HepG2 (cell line): Measurements from ENCODE around the gene TOMM20. TPM values are rescaled to one million over a fixed set of nuclear protein-coding genes. Genes with fewer than 3 reads are reported as not detected.

Source experiments
- EP300 ChIP-seq, 3 experiments: sonication (generic) in 1 of 3; formaldehyde crosslinking in 1 of 3; IDR thresholded peaks; 2 replicates each; pipeline versions ENCODE4 v1.5.1 to v1.6.1; 2011 to 2020; ENCODE audit warnings: low read depth in 2 of 3, low read length in 2 of 3, borderline replicate concordance in 1 of 3, improper control_type of control experiment in 1 of 3, mild to moderate bottlenecking in 1 of 3, missing genetic modification reagents in 1 of 3, moderate library complexity in 1 of 3
- HOMEZ ChIP-seq: IDR thresholded peaks from 2 replicates; pipeline ENCODE4 v1.6.1; 2016; ENCODE audit warnings: low read depth
- KIAA2018 ChIP-seq: sonication (generic); formaldehyde crosslinking; IDR thresholded peaks from 2 replicates; pipeline ENCODE4 v1.5.0; 2020; ENCODE audit warnings: mild to moderate bottlenecking, missing genetic modification reagents, borderline replicate concordance
- MED13 ChIP-seq: sonication (generic); formaldehyde crosslinking; IDR thresholded peaks from 2 replicates; pipeline ENCODE4 v1.5.0; 2020; ENCODE audit warnings: missing genetic modification reagents
- PITX1 ChIP-seq: sonication (generic); formaldehyde crosslinking; IDR thresholded peaks from 2 replicates; pipeline ENCODE4 v1.5.1; 2020; ENCODE audit warnings: mild to moderate bottlenecking, missing genetic modification reagents
- REXO4 ChIP-seq: sonication (generic); formaldehyde crosslinking; IDR thresholded peaks from 2 replicates; pipeline ENCODE4 v1.8.0; 2022; ENCODE audit warnings: missing genetic modification reagents, mild to moderate bottlenecking, borderline replicate concordance
- RORA ChIP-seq: sonication (generic); formaldehyde crosslinking; IDR thresholded peaks from 2 replicates; pipeline ENCODE4 v1.5.0; 2020; ENCODE audit warnings: mild to moderate bottlenecking, missing genetic modification reagents, moderate library complexity
- SP4 ChIP-seq: sonication (generic); formaldehyde crosslinking; IDR thresholded peaks from 2 replicates; pipeline ENCODE4 v1.8.1; 2023; ENCODE audit warnings: mild to moderate bottlenecking, missing genetic modification reagents
- TFDP1 ChIP-seq: IDR thresholded peaks from 2 replicates; pipeline ENCODE4 v1.6.1; 2016; ENCODE audit warnings: missing compliant biosample characterization, missing genetic modification reagents, borderline replicate concordance
- TGIF2 ChIP-seq: IDR thresholded peaks from 2 replicates; pipeline ENCODE4 v1.6.1; 2016; ENCODE audit warnings: control low read depth, missing compliant biosample characterization
- ZFP37 ChIP-seq: sonication (generic); formaldehyde crosslinking; IDR thresholded peaks from 2 replicates; pipeline ENCODE4 v1.4.0; 2020; ENCODE audit warnings: missing genetic modification reagents, borderline replicate concordance
- ZNF136 ChIP-seq: sonication (generic); formaldehyde crosslinking; IDR thresholded peaks from 2 replicates; pipeline ENCODE4 v1.8.1; 2022; ENCODE audit warnings: low read depth, mild to moderate bottlenecking, moderate library complexity, missing genetic modification reagents
- ZNF143 ChIP-seq: sonication (generic); formaldehyde crosslinking; IDR thresholded peaks from 2 replicates; pipeline ENCODE4 v1.4.0; 2020; ENCODE audit warnings: missing genetic modification reagents
- ZNF253 ChIP-seq: sonication (generic); formaldehyde crosslinking; IDR thresholded peaks from 2 replicates; pipeline ENCODE4 v1.8.0; 2022; ENCODE audit warnings: mild to moderate bottlenecking, missing genetic modification reagents, borderline replicate concordance
- ZNF768 ChIP-seq: sonication (generic); formaldehyde crosslinking; IDR thresholded peaks from 2 replicates; pipeline ENCODE4 v1.4.0; 2020; ENCODE audit warnings: missing genetic modification reagents
- ZNF776 ChIP-seq: sonication (generic); formaldehyde crosslinking; IDR thresholded peaks from 2 replicates; pipeline ENCODE4 v1.4.0; 2020; ENCODE audit warnings: mild to moderate bottlenecking, missing genetic modification reagents
- ZNF777 ChIP-seq: sonication (generic); formaldehyde crosslinking; IDR thresholded peaks from 2 replicates; pipeline ENCODE4 v1.4.0; 2020; ENCODE audit warnings: missing genetic modification reagents
- polyA plus RNA-seq, 8 experiments: library from polyadenylated mRNA; depleted of rRNA in 3 of 8; stranded (reverse) in 7 of 8; unstranded in 1 of 8; fragments of >200 nt; fragmentation: Illumina TruSeq in 4 of 8; extraction: Trizol in 4 of 8; gene quantifications; 2 replicates each; pipeline versions ENCODE4 v1.2.1 to v1.2.3, GENCODE V29; 2011 to 2016; ENCODE audit warnings: low read depth in 4 of 8, missing spikeins in 1 of 8, mixed read lengths in 1 of 8; ENCODE audit not compliant: insufficient read depth in 1 of 8
- total RNA-seq, 5 experiments: library from RNA; depleted of rRNA; stranded (reverse); fragments of >200 nt; fragmentation: Illumina TruSeq; extraction: Trizol; gene quantifications; 2 replicates each; pipeline ENCODE4 v1.2.3, GENCODE V29; 2016; ENCODE audit warnings: low read depth in 1 of 5

Gene TOMM20
- total and polyA plus RNA-seq, 2 of the 13 experiments (the other 11 are each of a cell fraction or from before 2014, with no cell fraction given), result 153 to 376 TPM

- TF ChIP-seq KIAA2018 (CRISPR knock-in tag) (no peak), REXO4 (CRISPR knock-in tag) (peak; percentile 81; the same call in 1 of the 2 replicates), EP300 (IDR thresholded peaks at IDR 0.05; ENCODE audit: low read depth in 2 of 2, low read length in 2 of 2) (peak; percentile 60 to 91), EP300 (CRISPR knock-in tag; IDR thresholded peaks at IDR 0.05; ENCODE audit: borderline replicate concordance) (peak; percentile 88), SP4 (CRISPR knock-in tag) (peak; percentile 52; the same call in 1 of the 2 replicates), ZNF143 (CRISPR knock-in tag) (0 out of 2 replicates have a peak, but pooled peaks have one; percentile 23), HOMEZ (CRISPR knock-in tag) (peak; percentile 56), ZNF136 (CRISPR knock-in tag) (no peak), ZNF768 (peak; percentile 93), TGIF2 (CRISPR knock-in tag) (peak; percentile 76; the same call in 1 of the 2 replicates), MED13 (CRISPR knock-in tag) (peak; percentile 46; the same call in 1 of the 2 replicates), PITX1 (peak; percentile 66; the same call in 1 of the 2 replicates), TFDP1 (CRISPR knock-in tag) (peak; percentile 73; the same call in 1 of the 2 replicates), ZNF776 (CRISPR knock-in tag) (peak; percentile 86; the same call in 1 of the 2 replicates), ZNF253 (CRISPR knock-in tag) (peak; percentile 85; the same call in 1 of the 2 replicates), RORA (CRISPR knock-in tag) (no peak), ZNF777 (CRISPR knock-in tag) (peak; percentile 42; the same call in 1 of the 2 replicates), ZFP37 (CRISPR knock-in tag) (peak; percentile 16; the same call in 1 of the 2 replicates)
Observed at GRCh38 chr1:235069577-235070563, 58.8 kb downstream of the TOMM20 start (continued).
